A673 (cell line): Measurements from ENCODE around the gene NR1H2. TPM values are rescaled to one million over a fixed set of nuclear protein-coding genes. Genes with fewer than 3 reads are reported as not detected.

Experiments
- BruUV-seq: library from RNA; stranded (reverse); fragments of 400-500 nt; replicated peaks from 2 replicates; lab custom pipeline; 2021; lab: Mats Ljungman, UMichigan
- CTCF ChIA-PET: fragments of 300-600 bp; sonication (Branson Sonifier 250); formaldehyde crosslinking; loops from one replicate; lab custom pipeline; 2022; ENCODE audit warnings: antibody characterized with exemption; lab: Charles Lee
- POLR2A ChIA-PET: fragments of 300-600 bp; sonication (Branson Sonifier 250); formaldehyde crosslinking; loops from one replicate; lab custom pipeline; 2022; ENCODE audit warnings: antibody characterized with exemption; ENCODE audit not compliant: low non-redundant PET; lab: Charles Lee
- DNase-seq: peaks from one replicate; pipeline ENCODE4 v3.0.0-alpha.2; 2015; ENCODE audit warnings: low spot score
- H3K27ac ChIP-seq: fragments of 200-600 bp; sonication (generic); 2 replicates; pipeline ENCODE4 v1.5.1; 2016; ENCODE audit warnings: mixed run types, low read depth, mild to moderate bottlenecking, mixed read lengths, antibody characterized with exemption, low read length; ENCODE audit not compliant: poor library complexity, severe bottlenecking
- H3K27me3 ChIP-seq: fragments of 200-600 bp; sonication (generic); replicated peaks from 2 replicates; pipeline ENCODE4 v1.6.1; 2017; ENCODE audit warnings: mixed run types, low read depth, mild to moderate bottlenecking, mixed read lengths, antibody characterized with exemption, low read length; ENCODE audit not compliant: insufficient read depth, poor library complexity
- H3K36me3 ChIP-seq: fragments of 200-600 bp; sonication (generic); 2 replicates; pipeline ENCODE4 v1.6.1; 2016; ENCODE audit warnings: mixed run types, mild to moderate bottlenecking, mixed read lengths, antibody characterized with exemption, low read length; ENCODE audit not compliant: insufficient read depth, poor library complexity, severe bottlenecking
- H3K4me1 ChIP-seq: fragments of 200-600 bp; sonication (generic); 2 replicates; pipeline ENCODE4 v1.6.1; 2017; ENCODE audit warnings: mixed run types, mild to moderate bottlenecking, mixed read lengths, antibody characterized with exemption, low read length; ENCODE audit not compliant: insufficient read depth, poor library complexity, severe bottlenecking
- H3K4me3 ChIP-seq: fragments of 200-600 bp; sonication (generic); 2 replicates; pipeline ENCODE4 v1.5.1; 2016; ENCODE audit warnings: low read depth, mixed run types, mild to moderate bottlenecking, mixed read lengths, low read length; ENCODE audit not compliant: poor library complexity, severe bottlenecking
- H3K9me3 ChIP-seq: fragments of 200-600 bp; sonication (generic); 2 replicates; pipeline ENCODE4 v1.6.1; 2016; ENCODE audit warnings: mixed run types, low read depth, mild to moderate bottlenecking, mixed read lengths, antibody characterized with exemption, low read length; ENCODE audit not compliant: poor library complexity, severe bottlenecking
- CTCF ChIP-seq: fragments of 300-800, 200-600 bp; sonication (generic); conservative IDR thresholded peaks from 2 replicates; pipeline ENCODE4 v1.5.1; 2017; ENCODE audit warnings: low read depth, mild to moderate bottlenecking, antibody characterized with exemption, low read length, moderate library complexity, mixed read lengths
- EZH2 ChIP-seq: fragments of 200-600 bp; sonication (generic); IDR thresholded peaks from 2 replicates; pipeline ENCODE4 v1.6.1; 2017; ENCODE audit warnings: borderline replicate concordance, low read depth, mild to moderate bottlenecking, mixed read lengths, antibody characterized with exemption, low read length; ENCODE audit not compliant: poor library complexity, severe bottlenecking
- intact Hi-C: fragments of 100-400 bp; cut with micrococcal nuclease; formaldehyde crosslinking; loops from one replicate; pipeline ENCODE4 v1.10.0; 2022; ENCODE audit not compliant: unreplicated experiment
- total RNA-seq: library from RNA; stranded (reverse); gene quantifications from 2 replicates; pipeline ENCODE4 v1.2.3, GENCODE V29; 2021

The NR1H2 gene
- total RNA-seq, 1 experiment from 2014 or later: 42.7 TPM

GRCh38 chr19:50431343-50432220 lies 55.3 kb downstream of the NR1H2 start:
- Histone ChIP-seq H3K27ac (peak overlapping the region; percentile 54), H3K9me3 (no peaks in the 10 kb centered on the region), H3K27me3 (no peaks in the 10 kb centered on the region), H3K4me3 (peak overlapping the region; percentile 53), H3K36me3 (no peaks in the 10 kb centered on the region), H3K4me1 (peaks cover 28% of the 10 kb centered on the region)
- BruUV-seq: no TSS peak
- peak; percentile 85 for DNase-seq
- intact Hi-C loops: no loop called here
- TF ChIP-seq EZH2 (no peak), CTCF (no peak)
- ChIA-PET POLR2A (no interaction called here), CTCF (no interaction called here)

GRCh38 chr19:50432221-50433028 lies 56.2 kb downstream of the NR1H2 start, which contains the start of gene MYBPC2:
TSS of gene MYBPC2 (plus strand) at chr19:50432892. CDS start at chr19:50432954, 62 bp downstream.
- Histone ChIP-seq H3K4me1 (peaks cover 28% of the 10 kb centered on the region), H3K27me3 (no peaks in the 10 kb centered on the region), H3K4me3 (peak within 1 kb of the TSS; percentile 53), H3K27ac (peak within 1 kb of the TSS; percentile 54), H3K36me3 (no peaks in the 10 kb centered on the region), H3K9me3 (no peaks in the 10 kb centered on the region)
- CTCF ChIA-PET: no interaction called here
- POLR2A ChIA-PET: no interaction called here
- no TSS peak for BruUV-seq
- intact Hi-C loops: no loop called here
- DNase-seq: peak; percentile 41
- TF ChIP-seq EZH2 (no peak), CTCF (no peak)

Other genes with a start within 250 kb of the NR1H2 start
- gene IZUMO2, start 213.2 kb upstream of the NR1H2 start, total RNA-seq: not detected in 2 replicates
- gene MYH14, start 172.8 kb upstream of the NR1H2 start, total RNA-seq: 0.84 and 1.4 TPM in 2 replicates
- 6.4 and 6.7 TPM in 2 replicates for gene KCNC3, start 47.1 kb upstream of the NR1H2 start, total RNA-seq
- 0.47 and 0.63 TPM in 2 replicates for gene NAPSA, start 10.8 kb upstream of the NR1H2 start, total RNA-seq
- 143 and 155 TPM in 2 replicates for gene POLD1, start 7.9 kb downstream of the NR1H2 start, total RNA-seq
- 0.20 and 0.75 TPM in 2 replicates for gene SPIB, start 42.5 kb downstream of the NR1H2 start, total RNA-seq
- gene MYBPC2, start 56.4 kb downstream of the NR1H2 start, total RNA-seq: 0.09 TPM in 1 of 2 replicates, not detected in the other
- gene EMC10, start 100.0 kb downstream of the NR1H2 start, total RNA-seq: 99.2 and 108 TPM in 2 replicates
- 0.59 and 0.84 TPM in 2 replicates for gene GARIN5A, start 100.4 kb downstream of the NR1H2 start, total RNA-seq
- gene JOSD2, start 134.7 kb downstream of the NR1H2 start, total RNA-seq: 26.8 and 31.9 TPM in 2 replicates
- 0.45 TPM in 1 of 2 replicates, not detected in the other for gene ASPDH, start 137.5 kb downstream of the NR1H2 start, total RNA-seq
- gene LRRC4B, start 192.0 kb downstream of the NR1H2 start, total RNA-seq: 23.1 and 24.9 TPM in 2 replicates